Measurements from ENCODE around the gene SRPRA.

The SRPRA gene

DNA sequence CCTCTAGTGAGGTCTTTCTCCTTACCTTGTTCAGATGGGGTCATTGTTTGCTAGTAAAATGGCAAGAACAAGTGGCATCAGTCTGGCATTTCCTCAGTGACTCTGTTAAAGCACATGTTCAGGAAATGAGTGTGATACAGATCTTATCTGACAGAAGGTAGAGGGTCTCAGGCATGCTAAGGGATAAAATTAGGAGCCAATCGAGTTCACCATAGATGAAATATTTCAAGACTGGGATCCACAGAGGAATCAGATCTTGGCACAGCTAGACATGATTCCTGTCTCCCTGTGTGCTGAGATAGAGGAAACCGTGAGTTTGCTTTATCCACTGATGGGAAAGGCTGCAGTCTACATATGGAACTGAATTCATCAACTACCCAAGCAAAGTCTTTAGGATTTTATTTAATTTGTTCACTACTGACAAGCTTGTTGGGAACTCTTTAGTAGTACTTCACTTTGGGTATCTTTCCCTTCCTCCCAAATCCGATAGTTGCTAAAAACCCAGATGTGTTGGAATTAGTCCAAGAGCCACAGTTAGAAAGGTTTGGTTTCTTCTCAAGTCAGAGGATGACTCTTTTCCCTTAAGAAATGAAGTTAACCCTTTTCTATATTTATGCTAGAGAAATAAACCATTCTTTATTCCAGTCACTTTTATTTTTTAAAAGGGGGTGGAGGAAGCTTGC is 38.7 kb downstream of the SRPRA start:
- DNase-seq, result no peak

DNA sequence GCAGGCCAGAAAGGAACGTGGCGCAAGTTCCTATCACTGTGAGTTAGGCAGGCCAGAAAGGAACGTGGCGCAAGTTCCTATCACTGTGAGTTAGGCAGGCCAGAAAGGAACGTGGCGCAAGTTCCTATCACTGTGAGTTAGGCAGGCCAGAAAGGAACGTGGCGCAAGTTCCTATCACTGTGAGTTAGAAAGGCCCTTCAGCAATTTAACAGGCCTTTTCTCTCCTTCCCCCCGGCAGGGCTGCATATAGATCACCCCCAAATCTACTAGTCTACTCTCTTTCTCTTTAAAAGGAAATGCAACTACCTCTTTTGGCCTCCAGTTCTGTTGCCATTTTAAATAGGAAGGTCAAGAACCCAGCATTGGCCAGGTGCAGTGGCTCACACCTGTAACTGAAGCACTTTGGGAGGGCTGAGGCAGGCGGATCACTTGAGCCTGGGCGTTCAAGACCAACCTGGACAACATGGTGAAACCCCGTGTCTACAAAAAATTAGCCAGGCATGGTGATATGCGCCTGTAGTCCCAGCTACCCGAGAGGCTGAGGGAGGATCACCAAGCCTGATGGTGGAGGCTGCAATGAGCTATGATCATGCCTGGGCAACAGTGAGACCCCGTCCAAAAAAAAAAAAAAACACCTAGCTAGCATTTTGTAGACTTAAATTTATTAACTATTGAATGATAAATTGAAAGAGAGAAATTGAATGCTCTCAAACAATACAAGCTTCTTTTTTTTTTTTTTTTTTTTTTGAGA is 42.2 kb downstream of the SRPRA start:
- DNase-seq, result no peak

DNA sequence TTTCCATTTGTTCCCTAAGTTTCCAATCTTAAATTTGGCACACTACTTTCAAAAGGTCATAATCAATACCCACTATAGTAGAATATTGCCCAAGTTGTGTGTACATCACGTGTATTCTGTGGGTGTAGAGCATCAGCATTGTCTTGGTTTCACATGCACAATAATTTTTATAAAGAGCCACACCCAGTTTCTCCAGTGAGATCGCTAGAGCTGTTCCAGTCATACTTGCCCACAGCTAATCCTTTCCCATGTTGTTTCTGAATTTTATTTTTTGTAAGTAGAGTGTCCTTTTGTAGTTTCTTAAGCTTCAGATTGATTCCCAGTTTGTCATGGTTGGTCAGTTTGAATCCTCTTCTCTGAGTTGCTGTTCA is 43.4 kb downstream of the SRPRA start:
- DNase-seq, result no peak

DNA sequence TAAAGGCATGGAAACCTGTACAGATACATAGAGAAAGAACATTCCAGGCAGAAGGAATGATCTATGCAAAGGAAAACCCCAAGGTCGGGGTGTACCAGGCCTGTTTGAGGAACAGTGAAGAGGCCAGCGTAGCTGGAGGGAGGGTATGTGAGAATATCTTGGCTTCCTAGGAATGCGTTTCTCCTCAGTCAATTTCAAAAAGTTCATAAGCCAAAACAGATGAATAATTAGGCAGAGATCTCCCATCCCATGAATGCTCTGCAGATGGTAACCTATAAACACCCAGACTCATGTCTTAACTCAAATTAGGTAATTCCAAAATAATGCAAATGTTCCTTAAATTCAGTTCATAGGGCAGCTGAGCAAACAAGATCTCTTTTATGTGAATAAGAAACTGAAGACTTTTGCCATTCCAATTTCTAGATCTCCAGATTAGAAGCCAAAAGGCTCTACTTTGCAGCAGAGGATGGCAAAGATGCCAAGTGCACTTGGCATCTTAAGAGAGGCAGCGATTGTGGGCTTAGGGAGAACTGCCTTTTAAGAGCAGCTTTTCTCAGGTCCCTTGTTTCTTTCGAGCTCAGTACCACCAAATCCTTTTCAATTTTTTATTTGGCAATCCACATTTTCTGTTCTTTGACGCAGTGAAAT is 43.9 kb downstream of the SRPRA start:
- no peak for DNase-seq

DNA sequence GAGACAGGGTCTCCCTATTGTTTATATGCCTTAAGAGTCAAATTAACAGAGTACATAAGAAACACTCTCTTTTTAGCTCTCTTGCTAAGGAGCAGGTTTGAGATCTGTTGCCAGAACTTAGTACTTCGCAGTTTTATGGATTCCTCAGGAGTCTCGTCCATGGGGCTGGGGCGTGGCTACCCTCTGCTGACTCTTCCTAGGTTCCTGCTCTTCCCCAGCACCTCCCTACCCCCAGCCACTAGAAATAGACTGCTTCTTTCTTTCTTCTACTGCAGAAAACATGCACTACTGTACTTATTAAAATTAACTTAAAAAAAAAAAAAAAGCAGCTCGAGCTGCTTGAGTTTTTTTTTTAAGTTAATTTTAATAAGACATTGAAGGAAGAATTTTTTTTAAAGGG is 49.1 kb downstream of the SRPRA start:
- DNase-seq, result no peak

DNA sequence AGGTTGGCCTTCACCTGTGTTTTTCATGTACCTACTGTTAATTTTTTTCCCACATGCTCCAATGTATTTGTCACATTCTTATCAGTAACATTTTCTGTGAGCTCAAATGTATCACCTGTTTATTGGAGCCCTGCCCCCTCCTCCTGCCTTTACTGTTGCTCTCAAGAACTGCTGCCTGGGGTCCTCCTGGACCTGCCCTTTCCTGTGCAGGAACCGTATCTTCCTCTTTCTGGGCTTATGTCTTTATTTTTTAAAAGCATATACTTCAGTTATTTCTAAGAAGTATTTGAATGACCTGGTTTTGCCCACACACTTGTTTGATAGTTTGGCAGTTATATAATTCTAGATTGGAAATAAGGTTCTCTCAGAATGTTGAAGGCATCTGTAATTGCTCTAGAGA is 51.2 kb downstream of the SRPRA start:
- no peak for DNase-seq

DNA sequence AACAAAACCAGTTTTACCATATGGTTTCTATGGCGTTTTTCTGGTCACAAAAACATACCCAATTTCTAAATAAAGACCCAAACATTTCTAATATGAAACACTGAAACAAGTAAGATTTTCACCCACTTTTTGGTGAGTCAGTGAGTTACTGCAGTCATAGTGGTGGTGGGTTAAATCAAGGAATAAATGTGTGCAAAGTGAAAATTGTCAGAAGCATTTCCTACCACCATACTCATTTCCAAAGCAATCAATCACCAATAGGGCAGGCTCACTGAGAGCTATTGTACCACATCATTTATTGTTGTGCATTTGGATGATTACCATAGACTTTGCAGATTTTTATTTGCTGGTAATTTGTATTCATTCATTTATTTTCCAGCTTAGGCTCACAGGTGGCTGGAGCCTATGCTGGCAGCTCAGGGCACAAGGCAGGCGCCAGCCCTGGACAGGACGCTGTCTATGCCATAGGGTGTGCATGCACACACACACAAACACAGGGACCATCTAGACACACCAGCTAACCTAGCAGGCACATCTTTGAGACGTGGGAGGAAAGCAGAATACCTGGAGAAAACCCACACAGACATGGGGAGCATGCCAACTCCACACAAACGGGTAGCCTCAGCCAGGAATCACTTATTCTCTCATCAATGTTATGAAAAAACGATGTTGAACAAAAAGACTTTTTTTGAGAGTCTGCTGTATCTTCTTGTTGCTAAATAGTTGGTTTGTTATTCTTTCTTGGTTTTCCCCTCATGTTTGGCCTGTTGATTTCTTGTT is 52.0 kb downstream of the SRPRA start:
- no peak for DNase-seq

DNA sequence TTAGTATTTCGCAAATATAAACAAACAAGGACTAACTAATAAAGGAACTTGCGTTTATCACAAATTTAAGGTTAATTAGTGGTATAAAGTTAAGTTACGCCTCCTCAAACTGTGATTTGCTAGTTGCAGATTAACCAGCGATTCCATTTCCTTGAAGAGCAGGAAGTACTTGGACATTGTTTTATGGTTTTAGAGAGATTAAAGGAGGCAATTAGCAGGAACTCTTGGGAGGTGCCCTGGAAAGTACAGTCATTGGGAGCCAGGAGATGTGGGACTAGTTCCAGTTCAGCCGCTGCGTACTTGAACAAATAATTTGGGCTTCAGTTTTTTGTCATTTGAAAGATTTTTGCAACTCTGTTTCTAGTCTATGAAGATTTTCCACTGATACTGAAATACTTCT is 53.9 kb downstream of the SRPRA start:
- DNase-seq, result no peak

DNA sequence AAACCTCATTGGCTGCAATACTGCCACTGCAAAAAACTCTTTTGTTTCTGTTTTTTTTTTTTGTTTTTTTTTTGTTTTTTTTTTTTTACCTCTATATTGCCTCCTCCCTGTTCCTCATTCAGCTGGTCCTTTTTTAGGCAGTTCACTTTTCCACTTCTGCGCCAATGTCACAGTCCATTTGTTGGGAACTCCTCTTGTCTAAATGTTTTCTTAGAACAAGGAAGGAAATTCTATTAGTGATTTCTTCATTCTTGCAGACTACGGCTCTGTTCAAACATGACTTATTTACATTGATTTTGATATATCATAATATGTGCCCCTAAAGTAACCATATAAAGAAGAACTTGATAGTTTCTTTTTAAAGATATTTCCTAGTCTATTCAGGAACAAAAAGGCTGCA is 54.3 kb downstream of the SRPRA start:
- no peak for DNase-seq

All from EL (cell line).